ENCODE data around the gene ACE.

Gene ACE

DNA sequence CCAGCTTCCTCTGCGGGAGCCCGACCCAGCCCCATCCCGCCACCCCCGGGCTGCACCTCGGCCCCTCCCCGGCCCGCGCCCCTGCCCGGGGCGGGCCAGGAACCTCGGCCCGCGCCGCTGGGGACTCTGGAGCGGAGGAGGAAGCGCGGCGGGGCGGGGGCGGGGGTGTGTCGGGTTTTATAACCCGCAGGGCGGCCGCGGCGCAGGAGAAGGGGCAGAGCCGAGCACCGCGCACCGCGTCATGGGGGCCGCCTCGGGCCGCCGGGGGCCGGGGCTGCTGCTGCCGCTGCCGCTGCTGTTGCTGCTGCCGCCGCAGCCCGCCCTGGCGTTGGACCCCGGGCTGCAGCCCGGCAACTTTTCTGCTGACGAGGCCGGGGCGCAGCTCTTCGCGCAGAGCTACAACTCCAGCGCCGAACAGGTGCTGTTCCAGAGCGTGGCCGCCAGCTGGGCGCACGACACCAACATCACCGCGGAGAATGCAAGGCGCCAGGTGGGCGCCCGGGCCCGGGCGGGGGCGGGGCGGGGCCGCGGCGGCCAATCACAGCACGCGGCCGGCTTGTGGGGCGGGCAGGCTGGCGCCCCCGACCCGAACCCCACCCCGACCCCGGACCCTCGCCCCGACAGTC lies at the start of gene ACE:
TSS of gene ACE (plus strand) at position 208 of the 626 bp plus-strand sequence. CDS start at position 242, 34 bp downstream.
- Histone ChIP-seq H3K4me1 (ENCODE audit: control insufficient read depth, insufficient read depth, low read length) (peaks cover 28% of the 10 kb centered on the region), H3K27ac (ENCODE audit: low read depth, low read length) (no peak within 1 kb of the TSS), H3K9ac (ENCODE audit: low read length) (peak within 1 kb of the TSS; percentile 26)

DNA sequence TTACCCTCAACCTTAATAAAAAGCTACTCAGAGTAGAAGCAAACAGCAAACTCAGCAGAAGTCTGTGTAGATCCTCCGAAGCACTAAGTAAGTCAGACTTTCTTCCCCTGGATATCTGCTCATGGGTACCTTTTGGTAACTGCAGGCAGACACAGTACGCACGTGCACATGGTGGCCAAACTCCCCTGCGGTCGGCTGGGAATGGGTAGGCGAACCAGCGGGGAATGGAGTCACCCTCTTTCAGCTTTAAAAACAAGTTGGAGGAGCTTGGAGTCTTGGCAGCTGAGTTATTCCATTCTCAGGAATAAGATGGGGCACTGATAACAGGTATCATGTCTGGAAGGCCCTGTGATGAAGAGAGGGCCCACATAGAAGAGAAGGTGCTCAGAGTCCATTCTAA lies 47.1 kb upstream of the ACE start:
- peaks cover 40% of the 10 kb centered on the region for H3K4me1 ChIP-seq (ENCODE audit: control insufficient read depth, insufficient read depth, low read length)
- no peak overlapping the region for H3K9ac ChIP-seq (ENCODE audit: low read length)
- no peak overlapping the region for H3K4me3 ChIP-seq (ENCODE audit: low read depth, low read length)
- no peaks in the 10 kb centered on the region for H3K9me3 ChIP-seq (ENCODE audit: control insufficient read depth, insufficient read depth, low read depth, low read length)
- H3K27ac ChIP-seq (ENCODE audit: low read depth, low read length) = no peak overlapping the region
- no peaks in the 10 kb centered on the region for H3K27me3 ChIP-seq (ENCODE audit: control insufficient read depth, insufficient read depth, low read length)
- H3K36me3 ChIP-seq (ENCODE audit: control insufficient read depth, insufficient read depth, low read length) = no peaks in the 10 kb centered on the region

More for the DNA sequence above, at the start of gene ACE:
- peak within 1 kb of the TSS; percentile 60 for H3K4me3 ChIP-seq (ENCODE audit: low read depth, low read length)
- peaks cover 27% of the 10 kb centered on the region for H3K27me3 ChIP-seq (ENCODE audit: control insufficient read depth, insufficient read depth, low read length)
- H3K9me3 ChIP-seq (ENCODE audit: control insufficient read depth, insufficient read depth, low read depth, low read length) = no peaks in the 10 kb centered on the region
- H3K36me3 ChIP-seq (ENCODE audit: control insufficient read depth, insufficient read depth, low read length) = no peaks in the 10 kb centered on the region

DNA sequence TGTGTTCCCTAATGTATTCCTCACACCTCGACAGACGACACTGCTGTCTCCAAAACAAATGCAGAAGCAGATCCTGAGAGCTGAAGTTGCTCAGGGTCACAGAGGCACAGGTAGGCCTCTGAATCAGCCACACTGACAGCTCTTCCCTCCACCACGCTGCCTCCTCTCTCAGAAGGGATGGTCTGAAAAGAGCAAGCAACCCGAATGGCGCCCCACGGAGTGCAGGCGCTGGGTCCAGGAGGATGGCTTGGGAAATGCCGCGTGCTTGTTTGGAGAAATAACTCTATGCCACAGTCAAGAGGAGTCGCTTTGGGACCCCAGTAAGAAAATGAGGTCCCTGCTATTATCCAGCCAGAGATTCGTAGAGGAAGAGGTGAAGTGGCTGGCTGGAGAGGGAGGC lies 46.6 kb upstream of the ACE start:
- 0 out of 2 replicates have a peak, but pooled peaks cover 2% of the 10 kb centered on the region for H3K36me3 ChIP-seq (ENCODE audit: control insufficient read depth, insufficient read depth, low read length)
- H3K4me1 ChIP-seq (ENCODE audit: control insufficient read depth, insufficient read depth, low read length) = peaks cover 42% of the 10 kb centered on the region
- H3K9ac ChIP-seq (ENCODE audit: low read length) = no peak overlapping the region
- H3K27me3 ChIP-seq (ENCODE audit: control insufficient read depth, insufficient read depth, low read length) = no peaks in the 10 kb centered on the region
- H3K27ac ChIP-seq (ENCODE audit: low read depth, low read length) = no peak overlapping the region
- no peak overlapping the region for H3K4me3 ChIP-seq (ENCODE audit: low read depth, low read length)
- H3K9me3 ChIP-seq (ENCODE audit: control insufficient read depth, insufficient read depth, low read depth, low read length) = no peaks in the 10 kb centered on the region

DNA sequence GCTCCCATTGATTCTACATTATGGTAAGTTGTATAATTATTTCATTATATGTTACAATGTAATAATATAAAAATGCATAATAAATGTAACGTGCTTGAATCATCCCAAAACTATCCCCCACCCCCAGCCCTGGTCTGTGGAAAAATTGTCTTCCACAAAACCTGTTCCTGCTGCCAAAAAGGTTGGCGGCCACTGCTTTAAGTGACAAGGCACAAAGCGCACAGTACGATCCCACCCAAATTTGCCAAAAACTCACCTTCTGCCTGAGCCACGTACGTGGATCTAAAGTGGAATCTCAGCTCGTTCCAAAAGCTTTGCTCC lies 45.3 kb upstream of the ACE start:
- no peak overlapping the region for H3K27ac ChIP-seq (ENCODE audit: low read depth, low read length)
- H3K9me3 ChIP-seq (ENCODE audit: control insufficient read depth, insufficient read depth, low read depth, low read length) = no peaks in the 10 kb centered on the region
- H3K36me3 ChIP-seq (ENCODE audit: control insufficient read depth, insufficient read depth, low read length) = peaks cover 5% of the 10 kb centered on the region; the same call in 1 of the 2 replicates
- no peaks in the 10 kb centered on the region for H3K27me3 ChIP-seq (ENCODE audit: control insufficient read depth, insufficient read depth, low read length)
- H3K9ac ChIP-seq (ENCODE audit: low read length) = no peak overlapping the region
- H3K4me3 ChIP-seq (ENCODE audit: low read depth, low read length) = no peak overlapping the region
- H3K4me1 ChIP-seq (ENCODE audit: control insufficient read depth, insufficient read depth, low read length) = peaks cover 43% of the 10 kb centered on the region

DNA sequence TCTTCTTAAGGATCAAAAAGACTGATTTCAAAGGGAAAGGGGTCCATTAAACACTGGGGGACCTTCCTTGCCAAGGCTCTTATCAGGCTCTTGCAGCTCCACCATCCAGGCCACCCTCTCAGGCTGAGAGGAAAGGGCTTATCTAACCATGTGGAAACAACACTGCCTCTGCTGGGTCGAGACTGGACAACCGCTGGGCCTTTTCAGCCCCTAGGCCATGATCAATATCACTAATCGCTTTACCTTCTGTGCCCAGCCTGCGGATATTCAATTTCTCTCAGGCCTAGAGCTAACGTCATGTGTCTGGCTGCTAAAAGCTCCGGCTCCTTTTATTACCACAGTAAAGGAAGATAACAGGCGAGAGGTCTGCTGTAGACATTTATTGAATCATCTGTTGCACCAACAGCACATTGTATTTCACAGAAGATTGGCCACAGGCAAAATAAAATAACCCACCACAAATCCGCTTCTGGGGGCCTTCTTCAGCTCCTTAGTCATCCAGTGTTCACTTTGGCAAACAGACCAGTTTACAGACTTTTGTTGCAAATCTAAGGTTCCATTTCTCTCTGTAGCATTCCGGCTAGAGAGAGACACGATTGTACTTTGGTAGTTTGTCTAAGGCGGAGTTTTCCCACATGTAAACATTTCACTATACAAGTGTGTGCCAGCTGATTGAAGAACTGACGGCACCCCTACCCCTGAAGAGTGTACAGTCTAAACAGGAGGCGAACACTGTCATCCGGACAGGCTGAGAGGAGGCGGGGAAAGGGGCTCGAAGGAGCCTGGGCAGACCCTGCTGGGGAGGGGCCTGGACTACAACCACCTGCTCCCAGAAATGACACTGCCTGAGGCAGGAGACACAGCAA lies 44.7 kb upstream of the ACE start:
- peaks cover 44% of the 10 kb centered on the region for H3K4me1 ChIP-seq (ENCODE audit: control insufficient read depth, insufficient read depth, low read length)
- no peaks in the 10 kb centered on the region for H3K27me3 ChIP-seq (ENCODE audit: control insufficient read depth, insufficient read depth, low read length)
- H3K9ac ChIP-seq (ENCODE audit: low read length) = no peak overlapping the region
- peaks cover 5% of the 10 kb centered on the region; the same call in 1 of the 2 replicates for H3K36me3 ChIP-seq (ENCODE audit: control insufficient read depth, insufficient read depth, low read length)
- H3K9me3 ChIP-seq (ENCODE audit: control insufficient read depth, insufficient read depth, low read depth, low read length) = no peaks in the 10 kb centered on the region
- H3K4me3 ChIP-seq (ENCODE audit: low read depth, low read length) = no peak overlapping the region
- no peak overlapping the region for H3K27ac ChIP-seq (ENCODE audit: low read depth, low read length)

DNA sequence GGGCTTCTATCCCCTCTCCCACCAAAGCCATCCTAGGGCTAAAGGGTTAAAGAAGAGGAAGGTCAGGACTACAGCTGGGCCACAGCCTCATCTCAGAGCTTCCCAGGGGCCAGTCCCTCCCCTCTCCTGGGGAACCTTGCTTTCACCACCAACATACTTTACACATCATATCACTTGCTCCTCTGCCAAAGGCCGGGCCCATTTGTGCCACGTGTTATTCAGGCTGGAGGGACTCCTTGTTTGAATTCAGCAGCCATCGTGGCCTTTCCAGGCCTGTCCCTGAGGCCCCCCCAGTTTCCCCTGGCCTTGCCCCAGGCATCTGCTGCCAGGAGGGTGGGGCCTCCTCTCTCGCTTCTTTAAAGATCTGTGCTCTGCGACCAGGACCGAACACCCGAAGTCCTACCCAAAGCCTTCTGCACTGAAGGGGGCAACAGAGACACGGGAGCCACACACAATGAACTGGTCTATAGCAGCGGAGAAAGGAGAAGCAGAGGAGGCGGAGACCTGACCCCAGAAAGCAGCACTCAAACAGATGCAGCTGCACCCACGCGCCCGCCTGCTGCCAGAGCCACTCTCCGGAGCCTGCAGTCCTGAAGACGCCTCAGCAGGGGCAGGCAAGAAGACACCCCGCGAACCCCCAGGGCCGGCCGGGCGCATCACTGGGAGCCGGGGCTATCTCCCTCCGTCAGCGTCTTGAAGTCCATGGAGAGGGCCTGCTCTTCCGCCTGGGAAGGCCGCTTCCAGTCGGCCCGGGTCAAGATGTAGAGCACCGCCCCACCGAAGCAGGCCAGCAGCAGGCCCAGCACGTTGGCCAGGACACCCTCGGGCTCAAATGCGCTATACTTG lies 42.9 kb upstream of the ACE start:
- Histone ChIP-seq H3K27ac (ENCODE audit: low read depth, low read length) (no peak overlapping the region), H3K9me3 (ENCODE audit: control insufficient read depth, insufficient read depth, low read depth, low read length) (no peaks in the 10 kb centered on the region), H3K4me1 (ENCODE audit: control insufficient read depth, insufficient read depth, low read length) (peaks cover 29% of the 10 kb centered on the region; the same call in 1 of the 2 replicates), H3K9ac (ENCODE audit: low read length) (peak overlapping the region; percentile 7), H3K27me3 (ENCODE audit: control insufficient read depth, insufficient read depth, low read length) (no peaks in the 10 kb centered on the region), H3K4me3 (ENCODE audit: low read depth, low read length) (no peak overlapping the region), H3K36me3 (ENCODE audit: control insufficient read depth, insufficient read depth, low read length) (peaks cover 5% of the 10 kb centered on the region; the same call in 1 of the 2 replicates)

DNA sequence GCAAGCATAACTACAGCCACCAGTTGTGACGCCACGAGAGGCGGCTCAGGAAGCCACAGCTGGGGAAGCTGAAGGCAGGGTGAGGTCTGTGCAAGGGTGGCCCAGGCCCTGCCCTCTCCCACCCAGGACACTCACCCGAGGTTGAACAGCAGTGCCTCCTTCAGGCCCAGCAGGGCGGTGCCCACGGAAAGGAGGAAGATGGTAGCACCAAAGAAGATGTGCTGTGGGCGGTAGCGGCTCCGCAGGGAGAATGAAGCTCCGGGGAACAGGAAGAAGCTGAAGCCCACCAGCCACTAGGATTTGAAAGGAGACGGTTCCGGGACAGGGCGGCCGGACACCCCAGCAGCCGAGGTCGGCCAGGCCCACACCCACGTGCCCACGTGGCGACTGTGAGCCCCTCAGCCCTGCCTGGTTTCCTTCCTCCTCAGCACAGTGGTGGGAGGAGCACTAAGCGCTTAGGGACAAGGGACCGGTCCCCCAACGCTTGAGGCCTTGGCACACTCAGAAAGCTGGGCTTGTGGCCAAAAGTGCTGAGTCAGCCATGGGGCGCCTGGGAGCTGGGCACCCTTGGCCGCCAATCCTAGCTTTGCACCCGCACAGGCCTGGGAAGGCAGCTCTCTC lies 41.8 kb upstream of the ACE start:
- Histone ChIP-seq H3K27me3 (ENCODE audit: control insufficient read depth, insufficient read depth, low read length) (no peaks in the 10 kb centered on the region), H3K9ac (ENCODE audit: low read length) (no peak overlapping the region), H3K36me3 (ENCODE audit: control insufficient read depth, insufficient read depth, low read length) (peaks cover 5% of the 10 kb centered on the region; the same call in 1 of the 2 replicates), H3K4me3 (ENCODE audit: low read depth, low read length) (no peak overlapping the region), H3K9me3 (ENCODE audit: control insufficient read depth, insufficient read depth, low read depth, low read length) (no peaks in the 10 kb centered on the region), H3K4me1 (ENCODE audit: control insufficient read depth, insufficient read depth, low read length) (peaks cover 28% of the 10 kb centered on the region; the same call in 1 of the 2 replicates), H3K27ac (ENCODE audit: low read depth, low read length) (no peak overlapping the region)

DNA sequence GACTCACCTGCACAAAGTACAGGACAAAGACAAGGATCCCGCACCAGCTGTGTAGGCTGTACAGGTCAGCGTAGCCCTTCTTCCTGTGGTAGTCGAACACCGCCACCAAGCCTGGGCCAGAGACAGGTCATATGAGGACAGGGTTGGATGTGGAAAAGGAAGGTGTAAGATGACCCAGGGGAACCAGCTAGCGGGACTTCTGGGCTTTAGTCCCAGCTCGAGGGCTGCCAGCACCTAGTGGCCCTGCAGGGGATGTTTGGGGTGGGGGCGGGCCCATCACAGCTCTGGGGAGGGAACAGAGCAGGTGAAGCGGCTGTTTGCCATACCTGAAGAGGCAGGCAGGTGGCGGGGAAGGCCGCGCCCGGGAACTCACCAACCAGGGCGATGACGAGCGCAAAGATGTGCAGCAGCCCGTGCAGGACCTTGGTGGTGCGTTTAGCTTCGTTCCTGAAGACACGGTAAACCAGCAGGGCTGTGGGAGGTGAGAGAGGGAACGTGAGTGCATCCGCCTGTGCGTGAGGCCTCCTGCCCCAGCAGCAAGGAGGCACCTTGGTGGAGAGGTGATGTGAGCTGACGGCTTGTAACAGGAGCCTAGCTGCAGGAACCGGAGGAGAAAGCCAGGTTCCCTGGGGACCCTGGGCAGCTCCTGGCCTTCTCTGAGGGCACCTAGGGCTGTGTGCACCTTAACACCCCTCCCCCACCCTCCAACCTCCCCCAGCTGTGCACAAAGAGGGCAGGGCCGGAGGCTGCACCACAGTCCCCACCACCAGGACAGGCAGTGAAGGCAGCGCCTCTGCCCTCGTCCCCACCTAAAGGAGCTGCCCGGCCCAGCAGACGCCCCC lies 41.0 kb upstream of the ACE start:
- peaks cover 33% of the 10 kb centered on the region; the same call in 1 of the 2 replicates for H3K4me1 ChIP-seq (ENCODE audit: control insufficient read depth, insufficient read depth, low read length)
- no peaks in the 10 kb centered on the region for H3K9me3 ChIP-seq (ENCODE audit: control insufficient read depth, insufficient read depth, low read depth, low read length)
- no peak overlapping the region for H3K4me3 ChIP-seq (ENCODE audit: low read depth, low read length)
- no peak overlapping the region for H3K9ac ChIP-seq (ENCODE audit: low read length)
- H3K27me3 ChIP-seq (ENCODE audit: control insufficient read depth, insufficient read depth, low read length) = no peaks in the 10 kb centered on the region
- H3K27ac ChIP-seq (ENCODE audit: low read depth, low read length) = no peak overlapping the region
- H3K36me3 ChIP-seq (ENCODE audit: control insufficient read depth, insufficient read depth, low read length) = peaks cover 5% of the 10 kb centered on the region; the same call in 1 of the 2 replicates

DNA sequence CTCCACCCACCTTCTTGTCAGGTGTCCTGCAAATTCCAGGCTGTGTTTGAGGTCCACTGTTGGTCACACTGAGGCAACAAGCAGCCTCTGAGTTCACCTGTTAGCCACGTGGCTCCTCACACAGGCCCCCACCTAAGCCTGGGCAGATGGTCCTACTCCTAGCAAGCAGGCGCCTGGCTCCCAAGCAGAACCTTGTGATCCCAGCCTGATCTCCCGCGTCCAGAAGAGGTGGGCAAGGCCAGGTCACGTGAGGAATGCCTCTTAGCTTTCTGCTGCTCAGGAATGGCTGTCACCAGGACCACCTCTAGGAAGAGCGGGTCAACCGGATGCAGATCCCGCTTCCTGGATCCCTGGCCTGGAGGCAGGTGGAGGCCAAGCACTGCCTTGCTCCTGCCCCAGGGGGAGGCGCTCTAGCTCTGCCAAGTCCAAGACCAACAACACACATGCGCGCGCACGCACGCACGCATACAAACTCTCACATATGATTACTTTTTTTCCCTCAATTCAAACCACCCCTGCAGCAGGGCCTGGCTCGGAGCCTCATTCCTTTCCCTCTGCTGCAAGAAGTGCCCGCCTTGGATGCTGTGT lies 40.2 kb upstream of the ACE start:
- no peak overlapping the region for H3K27ac ChIP-seq (ENCODE audit: low read depth, low read length)
- peaks cover 5% of the 10 kb centered on the region; the same call in 1 of the 2 replicates for H3K36me3 ChIP-seq (ENCODE audit: control insufficient read depth, insufficient read depth, low read length)
- H3K4me1 ChIP-seq (ENCODE audit: control insufficient read depth, insufficient read depth, low read length) = peaks cover 36% of the 10 kb centered on the region; the same call in 1 of the 2 replicates
- no peak overlapping the region for H3K4me3 ChIP-seq (ENCODE audit: low read depth, low read length)
- no peak overlapping the region for H3K9ac ChIP-seq (ENCODE audit: low read length)
- no peaks in the 10 kb centered on the region for H3K27me3 ChIP-seq (ENCODE audit: control insufficient read depth, insufficient read depth, low read length)
- no peaks in the 10 kb centered on the region for H3K9me3 ChIP-seq (ENCODE audit: control insufficient read depth, insufficient read depth, low read depth, low read length)
